Vagina (tissue), 2 donors: Measurements from ENCODE around the gene PTPRD.

Experiments
- POLR2A ChIP-seq, 2 donors: fragments of 450-650 bp; IDR thresholded peaks; one replicate each; pipeline ENCODE4 v1.6.1; 2017; ENCODE audit warnings: antibody characterized with exemption in 2 of 2, mild to moderate bottlenecking in 2 of 2, moderate library complexity in 2 of 2
- TF ChIP-seq, protein P1 (sequence below), 3 experiments: fragments of 450-650 bp in 2 of 3; fragments of 200-600 bp in 1 of 3; sonication (generic) in 1 of 3; IDR thresholded peaks; one replicate each; pipeline ENCODE4 v1.5.1; 2017 to 2019; ENCODE audit warnings: antibody characterized with exemption in 3 of 3, mild to moderate bottlenecking in 2 of 3, moderate library complexity in 2 of 3

DNA sequence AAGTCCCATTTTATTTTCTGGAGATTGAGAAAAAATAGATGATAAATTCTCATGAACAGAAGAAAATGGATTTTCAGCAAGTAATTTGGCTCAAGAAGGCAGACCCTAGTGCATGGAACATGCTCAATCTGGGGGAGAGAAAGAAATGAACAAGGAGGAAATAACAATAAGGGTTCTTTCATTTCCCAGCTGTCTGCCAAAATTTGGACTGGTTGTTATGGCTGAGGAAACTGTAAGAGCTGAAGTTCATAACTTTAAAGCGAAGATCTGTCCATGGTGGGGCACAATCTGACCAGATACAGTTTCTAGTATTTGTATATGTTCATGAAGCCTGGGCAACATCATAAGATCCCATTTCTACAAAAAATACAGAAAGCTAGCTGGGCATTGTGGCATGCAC, 1426.7 kb downstream of the PTPRD start:
- TF ChIP-seq, protein P1, sequence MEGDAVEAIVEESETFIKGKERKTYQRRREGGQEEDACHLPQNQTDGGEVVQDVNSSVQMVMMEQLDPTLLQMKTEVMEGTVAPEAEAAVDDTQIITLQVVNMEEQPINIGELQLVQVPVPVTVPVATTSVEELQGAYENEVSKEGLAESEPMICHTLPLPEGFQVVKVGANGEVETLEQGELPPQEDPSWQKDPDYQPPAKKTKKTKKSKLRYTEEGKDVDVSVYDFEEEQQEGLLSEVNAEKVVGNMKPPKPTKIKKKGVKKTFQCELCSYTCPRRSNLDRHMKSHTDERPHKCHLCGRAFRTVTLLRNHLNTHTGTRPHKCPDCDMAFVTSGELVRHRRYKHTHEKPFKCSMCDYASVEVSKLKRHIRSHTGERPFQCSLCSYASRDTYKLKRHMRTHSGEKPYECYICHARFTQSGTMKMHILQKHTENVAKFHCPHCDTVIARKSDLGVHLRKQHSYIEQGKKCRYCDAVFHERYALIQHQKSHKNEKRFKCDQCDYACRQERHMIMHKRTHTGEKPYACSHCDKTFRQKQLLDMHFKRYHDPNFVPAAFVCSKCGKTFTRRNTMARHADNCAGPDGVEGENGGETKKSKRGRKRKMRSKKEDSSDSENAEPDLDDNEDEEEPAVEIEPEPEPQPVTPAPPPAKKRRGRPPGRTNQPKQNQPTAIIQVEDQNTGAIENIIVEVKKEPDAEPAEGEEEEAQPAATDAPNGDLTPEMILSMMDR (IDR thresholded peaks at IDR 0.05) = no peak
- TF ChIP-seq POLR2A (IDR thresholded peaks at IDR 0.05) = no peak
